DMS153 treated with DMSO at 0.1 percent for 48 hours (cell line): ENCODE results near the gene CDK18.
A peak's percentile ranks its signal among the peaks of the same experiment; 100 is the strongest.
"Not testable (repeated sequence)": the region's sequence is repeated elsewhere in the genome, so short reads cannot be mapped to it uniquely, and the experiment has no call there.

Experiments used
- DNase-seq: peaks from one replicate; lab custom pipeline; 2025; ENCODE audit not compliant: unreplicated experiment; lab: John Stamatoyannopoulos, UW

CDK18 gene

DNA sequence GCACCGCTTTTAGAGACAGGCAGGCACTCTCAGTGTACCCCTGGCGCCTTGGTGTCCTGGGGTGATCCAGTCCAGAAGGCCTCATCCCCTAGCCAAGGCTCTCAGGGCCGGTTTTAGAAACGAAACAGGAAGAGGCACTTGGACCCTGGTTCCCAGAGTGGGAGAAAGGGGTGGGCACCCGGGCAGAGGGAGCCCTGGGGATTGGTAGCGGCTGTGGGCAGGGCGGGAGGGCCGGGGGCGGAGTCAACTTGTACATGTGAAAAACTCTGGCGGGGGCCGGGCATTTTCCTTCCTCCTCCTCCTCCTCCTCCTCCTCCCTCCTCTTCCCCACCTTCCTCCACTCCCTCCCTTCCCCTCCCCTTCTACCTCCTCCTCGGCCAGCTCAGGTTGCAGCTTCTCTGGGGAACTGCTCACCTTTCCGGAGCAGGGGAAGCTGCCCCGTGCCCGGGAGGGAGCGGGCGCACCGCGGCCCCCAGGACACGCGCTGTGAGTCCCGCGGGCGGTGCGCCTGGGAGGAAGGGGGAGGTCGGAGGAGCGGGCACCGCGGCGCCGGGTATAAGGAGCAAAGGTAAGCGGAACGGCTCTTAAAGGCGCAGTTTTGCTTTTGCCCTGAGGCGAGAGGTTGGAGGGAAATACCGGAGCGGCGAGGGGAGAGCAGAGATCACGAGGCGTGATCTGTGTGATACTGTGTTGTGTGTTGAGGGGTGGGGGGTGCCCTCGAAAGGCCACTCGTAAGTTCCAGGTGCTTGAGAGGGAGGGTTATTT, at the start of gene CDK18:
CDK18 (plus strand) TSS at position 359 of the 765 bp plus-strand sequence. CDS start 18,499 bp downstream, outside the sequence.
- DNase-seq: peak; percentile 93

DNA sequence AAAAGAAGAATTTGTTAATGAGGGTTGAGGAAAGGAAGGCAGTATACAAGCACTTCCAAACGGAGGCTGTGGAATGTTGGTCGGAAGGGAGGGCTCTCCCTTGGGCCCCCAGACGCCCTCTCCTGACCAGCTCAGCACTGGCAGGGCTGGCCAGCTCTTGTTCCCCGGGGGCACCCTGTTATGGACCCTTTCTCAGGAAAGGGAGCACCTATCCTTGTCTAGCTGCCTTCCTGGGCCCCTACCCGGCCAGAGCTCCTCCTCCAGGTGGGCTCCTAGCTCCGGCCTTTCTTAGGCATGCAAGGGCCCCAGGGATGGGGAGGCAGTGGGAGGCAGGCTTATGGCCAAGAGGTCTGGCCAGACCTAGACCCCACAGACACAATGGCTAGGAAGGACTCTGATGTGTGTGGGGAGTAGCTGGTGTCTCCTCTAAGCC, 49.5 kb upstream of the CDK18 start:
- DNase-seq: no peak

DNA sequence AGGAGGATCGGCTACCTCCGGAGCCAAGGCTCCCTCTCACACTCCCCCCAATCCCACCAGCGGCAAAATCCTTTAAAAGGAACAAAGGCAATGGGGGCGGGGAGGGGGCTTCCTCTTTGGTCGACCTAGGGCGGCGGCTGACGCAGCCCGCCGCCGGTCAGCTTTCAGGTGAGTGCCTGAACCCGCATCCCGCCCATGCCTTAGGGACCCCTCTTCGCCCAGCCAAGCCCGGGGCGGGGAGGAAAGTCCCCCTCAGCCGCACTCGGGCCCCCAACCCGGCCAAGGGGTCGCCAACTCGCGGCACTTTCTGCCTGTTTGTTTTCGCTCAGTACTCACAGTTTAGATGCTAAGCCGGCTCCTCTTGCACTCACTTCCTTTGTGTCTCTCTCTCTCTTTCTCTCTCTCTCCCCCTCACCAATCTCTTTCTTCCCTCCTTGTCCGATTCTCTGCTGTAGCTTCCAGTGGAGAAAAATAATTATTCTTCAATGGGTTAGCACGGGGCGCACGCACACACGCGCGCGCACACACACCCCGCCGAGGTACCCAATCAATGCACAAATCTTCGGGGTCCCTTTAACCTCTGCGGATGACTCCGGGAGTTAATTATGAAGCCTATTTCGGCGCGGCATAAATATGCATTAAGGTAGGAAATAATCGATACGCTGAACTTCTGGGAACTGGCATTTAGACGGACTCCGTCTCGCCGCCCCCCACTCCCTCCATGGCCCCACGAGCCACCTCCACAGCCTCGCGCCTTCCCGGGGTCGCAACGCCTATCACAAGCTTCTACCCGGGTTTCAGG, 48.7 kb upstream of the CDK18 start, which contains the start of gene BLACAT1:
BLACAT1 (minus strand) TSS at position 465 of the 802 bp plus-strand sequence.
- no peak for DNase-seq

DNA sequence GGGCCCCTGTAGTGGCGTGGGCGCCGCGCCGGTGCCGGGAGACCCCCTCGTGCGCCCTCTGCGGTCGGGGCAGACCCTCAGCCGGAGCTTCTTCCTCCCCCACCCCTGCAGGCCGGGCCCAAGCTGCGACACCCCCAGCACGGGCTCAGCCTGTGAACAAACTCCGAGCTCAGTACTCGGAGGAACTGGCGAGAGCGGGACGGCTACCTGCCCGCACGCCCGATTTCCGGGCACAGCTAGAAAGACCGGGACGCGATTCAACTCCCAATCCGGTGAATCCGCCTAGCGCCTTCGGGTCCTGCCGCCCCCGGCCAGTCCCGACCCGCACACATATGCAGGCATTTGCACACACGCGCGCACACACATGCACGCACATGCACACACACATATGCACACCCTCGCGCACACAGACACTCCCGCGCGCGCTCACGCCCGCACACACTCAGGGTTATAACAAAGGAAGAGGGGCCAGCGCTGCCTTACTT, 48.0 kb upstream of the CDK18 start:
- peak; percentile 35 for DNase-seq

DNA sequence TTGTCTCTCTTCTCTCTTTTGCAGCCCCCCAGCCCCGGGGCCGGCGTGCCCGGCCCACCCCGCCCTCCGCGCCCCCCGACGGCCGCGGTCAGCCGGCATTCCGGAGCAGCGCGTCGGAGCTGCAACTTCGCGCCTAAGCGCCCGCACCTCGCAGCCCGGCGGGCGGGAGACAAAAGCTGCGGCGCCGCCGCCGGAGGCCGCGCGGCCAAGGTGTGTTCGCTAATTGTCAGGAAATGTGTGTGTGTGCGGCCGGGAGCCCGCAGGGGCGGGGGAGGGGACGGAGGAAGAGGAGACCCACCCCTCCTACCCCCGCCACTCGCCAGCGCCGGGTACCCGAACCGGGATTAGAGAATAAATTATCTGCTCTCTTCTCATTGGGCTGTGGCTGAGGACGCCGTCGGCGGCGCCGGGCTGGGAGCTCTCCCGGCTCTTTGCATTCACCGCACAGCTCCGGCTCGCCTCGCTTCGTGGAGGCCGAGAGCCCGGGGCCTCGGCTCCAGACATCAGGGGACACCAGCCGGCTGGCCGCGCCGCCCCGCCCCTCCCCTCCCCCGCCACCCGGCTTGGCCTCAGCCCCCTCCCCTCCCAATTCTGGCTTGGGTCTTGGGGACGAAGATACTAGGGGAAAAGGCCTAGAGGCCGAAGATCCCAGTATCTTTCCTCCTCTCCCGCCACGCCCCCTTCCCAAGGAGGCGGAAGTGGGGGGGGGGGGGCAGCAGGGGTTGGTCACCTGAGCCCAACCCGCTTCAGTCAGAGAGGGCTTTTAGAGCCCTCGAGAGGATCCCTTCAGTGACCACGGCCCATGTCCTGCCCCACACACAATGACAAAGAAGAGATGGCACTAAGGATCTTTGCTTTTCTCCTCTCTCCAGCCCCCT, 47.4 kb upstream of the CDK18 start:
- DNase-seq: peak; percentile 89

DNA sequence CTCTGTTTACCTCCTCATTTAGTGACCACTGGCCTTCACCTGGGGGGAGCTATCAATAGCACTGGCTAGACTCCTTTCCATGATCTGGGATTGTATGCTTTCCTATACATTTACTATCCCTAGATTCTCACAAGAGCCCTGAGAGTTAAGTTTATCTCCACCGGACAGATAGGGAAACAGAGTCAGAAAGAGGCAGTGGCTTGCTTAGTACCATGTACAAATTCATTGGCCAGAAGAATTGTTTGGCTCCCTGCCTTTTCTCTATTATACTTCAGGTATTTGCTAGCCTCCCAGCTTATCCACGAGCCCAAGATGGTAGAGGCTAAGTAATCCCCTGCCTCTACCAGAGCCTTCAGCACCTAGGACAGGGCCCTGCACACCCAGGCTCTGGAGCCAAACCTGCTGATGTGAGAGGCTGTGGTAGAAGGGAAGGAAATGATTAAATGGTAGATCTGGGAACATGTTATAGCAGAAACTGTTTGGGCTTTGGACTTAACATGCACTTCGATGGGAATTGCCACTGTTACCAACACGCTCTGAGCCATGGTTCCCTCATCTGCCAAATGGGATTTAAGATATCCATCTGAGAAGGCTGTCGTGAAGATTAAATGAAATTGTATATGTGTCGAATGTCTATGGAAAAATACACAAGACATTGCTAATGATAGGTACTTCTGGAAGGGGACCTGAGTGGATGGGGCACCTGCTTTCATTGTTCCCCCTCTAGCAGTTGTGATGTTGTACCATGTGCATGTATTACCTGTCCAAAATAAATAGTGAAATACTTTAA, 45.5 kb upstream of the CDK18 start:
- no peak for DNase-seq

DNA sequence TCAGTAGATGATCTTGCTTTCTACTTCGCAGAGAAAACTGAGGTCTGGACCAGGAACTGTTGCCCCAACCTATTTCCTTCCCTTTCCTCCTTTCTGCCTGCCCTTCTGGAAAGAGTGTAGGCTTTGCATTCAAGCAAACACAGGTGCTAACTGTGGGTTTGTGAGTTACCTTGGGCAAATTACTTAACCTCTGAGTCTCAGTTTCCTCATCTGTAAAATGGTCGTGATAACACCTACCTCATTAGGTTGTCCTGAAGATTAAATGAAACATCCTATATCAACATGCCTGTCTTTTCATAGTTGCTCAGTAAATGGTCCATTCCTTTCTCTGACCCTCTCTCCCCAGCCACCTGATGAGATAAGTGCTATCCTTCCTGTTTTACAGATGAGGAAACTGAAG, 39.1 kb upstream of the CDK18 start:
- DNase-seq: no peak

DNA sequence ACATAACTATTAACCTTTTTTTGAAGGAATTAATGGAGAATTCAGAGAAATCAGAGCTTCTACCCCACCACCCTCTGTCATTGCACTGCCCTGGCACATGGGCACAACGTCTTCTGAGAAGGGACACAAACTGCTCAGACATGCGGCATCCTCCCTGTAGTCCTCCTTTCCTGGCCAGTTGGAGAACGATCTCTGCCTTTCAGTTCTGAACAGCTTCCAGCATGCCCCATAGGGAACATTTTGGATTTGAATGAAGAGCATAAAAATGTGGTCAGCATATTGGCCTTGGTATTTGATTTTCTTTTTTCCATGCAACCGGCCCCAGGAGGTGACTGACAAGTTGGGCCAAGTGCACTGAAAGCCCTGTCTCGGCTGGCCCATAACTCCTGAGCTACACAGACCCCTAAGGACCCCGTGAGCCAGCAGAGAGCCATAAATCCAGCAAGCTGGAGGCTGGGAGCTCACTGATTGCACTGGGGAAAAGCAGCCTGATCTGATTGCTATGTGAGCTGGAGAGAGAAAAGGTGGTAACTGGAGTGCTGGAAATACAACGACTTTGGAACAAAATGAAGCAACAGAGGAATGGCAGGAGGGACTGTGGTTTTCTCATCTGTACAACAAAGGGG, 37.8 kb upstream of the CDK18 start:
- no peak for DNase-seq

DNA sequence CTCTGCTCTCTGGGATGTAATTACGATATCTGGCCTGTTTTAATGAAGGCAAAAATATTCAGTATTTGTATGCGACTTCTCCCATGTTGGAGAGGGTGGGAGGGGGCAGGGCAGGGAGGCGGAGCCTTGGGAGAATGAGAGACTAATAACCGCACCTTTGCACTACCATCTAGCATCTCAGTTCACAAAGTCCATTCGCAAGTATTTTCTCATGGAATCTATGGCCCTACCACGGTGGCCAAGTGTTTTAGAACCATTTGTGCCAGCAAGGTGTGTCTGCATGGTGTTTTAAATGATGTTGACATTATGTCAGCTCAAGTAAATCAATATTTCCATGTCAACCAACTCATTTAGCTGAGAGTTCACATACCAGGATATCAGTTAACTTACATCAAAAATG, 34.3 kb upstream of the CDK18 start:
- DNase-seq: no peak

DNA sequence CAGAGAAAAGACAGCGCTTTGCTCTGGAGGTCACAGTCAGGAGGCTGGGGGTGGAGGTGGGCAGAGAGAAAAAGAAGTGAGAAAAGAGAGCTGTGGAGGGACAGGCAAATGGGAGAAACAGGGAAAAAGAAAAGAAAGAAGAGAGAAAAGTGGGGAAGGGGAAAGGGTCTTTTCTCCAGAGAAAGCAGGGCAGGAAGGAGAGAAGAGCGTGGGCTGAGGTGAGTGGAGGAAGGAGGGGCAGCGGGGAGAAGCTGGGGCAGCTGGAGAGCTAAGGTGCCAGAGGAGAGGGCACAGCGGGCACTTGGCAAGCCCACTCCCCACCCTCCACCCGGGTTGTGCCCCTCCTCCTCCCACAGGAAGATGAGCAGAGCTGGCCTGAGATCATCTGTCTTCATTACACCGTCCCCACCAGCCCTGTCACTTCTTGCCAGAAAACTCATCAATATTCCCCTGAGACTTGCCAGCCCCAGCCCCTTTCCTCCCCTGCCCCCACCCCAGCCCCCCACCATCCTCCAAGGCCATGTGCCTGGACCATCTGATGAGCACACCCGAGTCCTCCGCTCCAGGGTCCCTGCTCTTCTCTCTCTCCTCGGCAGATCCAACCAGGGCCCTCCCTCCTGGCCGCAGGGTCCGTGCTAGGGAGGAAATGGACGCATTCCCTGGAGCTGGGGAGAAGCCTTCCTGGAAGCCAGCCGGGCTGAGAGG, 31.6 kb upstream of the CDK18 start:
- no peak for DNase-seq

DNA sequence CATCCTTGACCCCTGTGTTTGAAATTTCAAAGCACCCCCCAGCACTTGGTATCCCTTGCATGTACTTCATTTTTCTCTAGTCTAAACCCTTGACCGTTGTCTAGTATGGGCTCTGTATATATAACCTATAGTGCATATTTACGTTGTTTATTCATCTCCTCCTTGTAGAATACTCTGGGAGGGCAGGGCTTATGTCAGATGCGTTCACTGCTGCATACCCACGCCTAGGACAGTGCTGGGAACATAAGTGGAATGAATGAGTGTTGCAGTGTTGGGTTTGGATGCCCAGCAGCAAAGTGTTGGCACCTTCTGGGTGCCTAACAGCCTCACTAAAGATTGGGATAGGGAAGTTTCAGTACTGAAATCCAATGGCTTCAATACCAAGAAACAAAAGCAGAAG, 31.0 kb upstream of the CDK18 start:
- DNase-seq: no peak

DNA sequence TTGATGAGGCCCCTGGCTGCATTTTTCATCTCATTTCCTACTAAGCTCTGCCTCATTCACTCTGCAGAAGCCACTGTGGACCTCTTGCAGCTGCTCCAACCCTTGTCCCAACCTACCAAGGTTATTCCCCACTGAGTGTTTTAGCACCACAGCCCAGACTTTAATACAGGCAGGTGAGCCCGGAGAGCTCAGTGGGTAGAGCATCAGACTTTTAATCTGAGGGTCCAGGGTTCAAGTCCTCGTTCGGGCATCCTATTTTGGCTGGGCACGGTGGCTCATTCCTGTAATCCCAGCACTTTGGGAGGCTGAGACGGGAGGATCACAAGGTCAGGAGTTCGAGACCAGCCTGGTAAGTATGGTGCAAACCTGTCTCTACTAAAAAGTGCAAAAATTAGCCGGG, 30.5 kb upstream of the CDK18 start:
- DNase-seq: no peak

DNA sequence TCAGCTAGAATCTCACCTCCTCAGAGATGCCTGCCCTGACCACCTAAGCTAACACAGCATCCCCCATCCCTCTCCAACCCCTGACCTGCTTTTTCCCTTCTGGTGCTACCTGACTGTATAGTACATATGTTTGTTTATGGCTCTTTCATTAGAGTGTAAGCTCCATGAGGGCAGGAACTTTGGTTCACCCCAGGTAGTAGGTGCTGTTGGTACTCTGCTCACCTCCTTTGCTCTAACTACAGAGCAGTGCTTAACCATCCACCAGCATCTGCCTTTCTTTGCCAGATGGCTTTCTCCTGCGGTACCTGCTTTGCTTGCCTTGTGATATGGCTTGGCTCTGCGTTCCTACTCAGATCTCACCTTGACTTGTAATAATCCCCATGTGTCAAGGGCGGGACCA, 29.9 kb upstream of the CDK18 start:
- DNase-seq: no peak

DNA sequence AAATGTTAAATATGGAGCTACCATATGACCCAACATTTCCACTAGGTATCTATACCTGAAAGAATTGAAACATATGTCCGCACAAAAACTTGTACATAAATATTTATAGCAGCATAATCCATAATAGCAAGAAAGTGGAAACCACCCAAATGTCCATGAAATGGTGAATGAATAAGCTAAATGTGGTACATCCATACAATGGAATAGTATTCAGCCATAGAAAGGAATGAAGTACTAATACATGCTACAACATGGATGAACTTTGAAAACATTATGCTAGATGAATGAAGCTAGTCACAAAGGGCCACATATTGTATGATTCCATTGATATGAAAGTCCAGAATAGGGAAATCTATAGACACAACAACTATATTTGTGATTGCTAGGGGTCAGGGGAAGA, 28.6 kb upstream of the CDK18 start:
- DNase-seq: no peak

DNA sequence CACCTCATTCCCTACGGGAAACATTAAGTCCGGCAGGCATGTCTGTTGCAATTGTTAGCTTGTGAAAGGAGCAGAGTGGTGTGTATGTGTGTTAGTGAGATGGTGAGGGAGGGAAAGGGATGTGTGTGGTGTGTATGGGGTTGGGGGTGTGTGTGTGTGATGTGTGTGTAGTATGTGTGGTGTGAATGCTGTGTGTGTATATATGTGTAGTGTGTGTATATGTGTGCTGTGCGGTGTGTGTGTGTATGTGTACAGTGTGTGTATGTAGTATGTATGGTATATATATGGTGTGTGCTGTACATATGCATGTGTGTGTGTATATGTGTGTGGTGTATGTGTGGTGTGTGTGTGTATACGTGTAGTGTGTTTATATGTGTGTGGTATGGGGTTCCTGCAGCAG, 27.8 kb upstream of the CDK18 start:
- no peak for DNase-seq

DNA sequence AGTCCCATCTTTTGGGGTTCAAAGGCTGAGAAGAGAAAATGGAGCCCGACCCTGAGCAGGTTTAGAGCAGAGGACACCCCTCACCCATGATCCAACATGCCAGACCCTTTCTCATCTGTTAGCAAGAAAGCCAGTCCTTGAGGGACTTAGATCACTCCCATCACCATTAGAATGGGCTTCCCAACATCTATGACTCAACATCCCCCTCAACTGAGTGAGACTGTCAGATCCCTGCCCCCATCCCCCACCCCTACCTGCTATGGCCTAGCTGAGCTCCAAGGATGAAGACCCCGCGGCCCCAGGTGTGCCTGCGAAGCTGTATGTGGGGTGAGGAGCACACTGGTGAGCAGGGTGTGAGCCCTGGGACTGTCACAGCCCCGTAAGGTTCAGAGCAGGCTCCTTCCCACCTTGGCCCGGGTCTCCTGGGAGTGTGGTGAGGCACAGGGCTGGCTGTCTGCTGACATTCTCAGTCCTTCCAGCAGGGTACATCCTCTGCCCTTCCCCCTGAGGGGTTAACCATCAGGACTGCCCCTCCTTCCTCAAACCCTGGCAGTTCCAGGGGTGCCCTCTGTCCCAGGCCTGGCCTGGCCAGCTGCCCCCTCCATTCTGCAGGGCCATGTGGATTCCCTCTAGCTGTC, 27.2 kb upstream of the CDK18 start:
- DNase-seq: no peak

DNA sequence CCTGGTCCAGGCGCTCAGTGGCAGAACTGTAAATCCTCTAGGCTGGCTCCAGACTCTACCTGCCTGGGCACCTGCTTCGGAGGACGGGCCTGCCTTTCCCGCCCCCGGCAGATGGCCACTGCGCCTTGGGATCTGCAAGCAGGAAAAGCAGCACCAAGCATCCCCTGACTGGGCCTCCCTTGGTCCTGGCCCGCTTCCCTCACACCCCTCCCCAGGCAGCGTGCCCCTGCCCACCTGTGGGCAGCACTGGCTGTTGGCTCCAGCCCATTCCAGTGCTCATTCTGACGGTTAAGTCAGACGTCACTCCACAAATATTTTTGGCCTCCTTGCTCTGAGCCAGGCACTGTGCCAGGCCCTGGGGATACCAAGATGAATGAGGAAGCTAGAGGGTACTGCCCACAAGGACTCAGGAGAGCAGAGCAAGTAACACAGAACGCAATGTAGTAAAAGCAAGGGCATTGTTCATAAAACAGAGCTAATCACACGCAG, 26.7 kb upstream of the CDK18 start:
- no peak for DNase-seq

DNA sequence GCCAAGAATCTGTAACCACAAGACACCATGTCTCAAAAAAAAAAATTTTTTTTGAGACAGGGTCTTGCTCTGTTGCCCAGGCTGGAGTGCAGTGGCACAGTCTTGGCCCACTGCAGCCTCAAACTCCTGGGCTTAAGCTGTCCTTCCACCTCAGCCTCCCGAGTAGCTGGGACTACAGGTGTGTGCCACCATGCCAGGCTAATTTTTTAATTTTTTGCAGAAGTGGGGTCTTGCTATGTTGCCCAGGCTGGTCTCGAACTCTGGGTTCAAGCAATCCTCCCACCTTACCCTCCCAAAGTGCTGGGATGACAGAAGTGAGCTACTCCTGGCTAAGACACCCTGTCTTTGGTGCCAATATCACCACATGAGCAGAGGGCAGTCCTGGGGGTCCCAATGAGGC, 25.5 kb upstream of the CDK18 start:
- not testable (repeated sequence) for DNase-seq
